Measurements from ENCODE around the gene LY86.
A peak's percentile ranks its signal among the peaks of the same experiment; 100 is the strongest.

Gene LY86

DNA sequence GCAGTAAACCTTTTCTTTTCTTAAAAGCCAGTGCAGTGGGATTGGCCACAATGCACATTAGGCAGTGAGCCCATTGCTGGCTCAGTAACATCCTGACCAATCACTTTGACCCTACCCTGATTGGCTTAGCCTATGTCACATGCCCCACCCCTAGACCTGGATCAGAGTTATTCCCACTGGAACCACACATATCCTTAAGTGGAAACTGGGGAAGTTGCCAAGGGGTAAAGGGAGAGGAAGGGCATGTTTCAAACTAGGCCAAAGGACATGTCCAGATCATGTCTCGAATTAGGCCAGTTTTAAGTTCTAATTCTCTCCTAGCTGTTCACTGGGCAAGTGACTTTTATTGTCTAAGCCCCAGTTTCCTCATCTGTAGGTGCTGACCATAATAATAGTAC is 69.3 kb downstream of the LY86 start:
- no peak overlapping the region for H3K4me3 ChIP-seq (ENCODE audit: low read length)
- no peaks in the 10 kb centered on the region for H3K9me3 ChIP-seq (ENCODE audit: insufficient read depth, low read length)
- H3K4me1 ChIP-seq (ENCODE audit: low read length): peaks cover 11% of the 10 kb centered on the region
- H2AFZ ChIP-seq (ENCODE audit: low read depth, low read length): no peak overlapping the region
- H3K27ac ChIP-seq (ENCODE audit: low read length): no peak overlapping the region
- TF ChIP-seq EZH2phosphoT487 (IDR thresholded peaks at IDR 0.05; ENCODE audit: low read depth): no peak
- TF ChIP-seq, protein P1, sequence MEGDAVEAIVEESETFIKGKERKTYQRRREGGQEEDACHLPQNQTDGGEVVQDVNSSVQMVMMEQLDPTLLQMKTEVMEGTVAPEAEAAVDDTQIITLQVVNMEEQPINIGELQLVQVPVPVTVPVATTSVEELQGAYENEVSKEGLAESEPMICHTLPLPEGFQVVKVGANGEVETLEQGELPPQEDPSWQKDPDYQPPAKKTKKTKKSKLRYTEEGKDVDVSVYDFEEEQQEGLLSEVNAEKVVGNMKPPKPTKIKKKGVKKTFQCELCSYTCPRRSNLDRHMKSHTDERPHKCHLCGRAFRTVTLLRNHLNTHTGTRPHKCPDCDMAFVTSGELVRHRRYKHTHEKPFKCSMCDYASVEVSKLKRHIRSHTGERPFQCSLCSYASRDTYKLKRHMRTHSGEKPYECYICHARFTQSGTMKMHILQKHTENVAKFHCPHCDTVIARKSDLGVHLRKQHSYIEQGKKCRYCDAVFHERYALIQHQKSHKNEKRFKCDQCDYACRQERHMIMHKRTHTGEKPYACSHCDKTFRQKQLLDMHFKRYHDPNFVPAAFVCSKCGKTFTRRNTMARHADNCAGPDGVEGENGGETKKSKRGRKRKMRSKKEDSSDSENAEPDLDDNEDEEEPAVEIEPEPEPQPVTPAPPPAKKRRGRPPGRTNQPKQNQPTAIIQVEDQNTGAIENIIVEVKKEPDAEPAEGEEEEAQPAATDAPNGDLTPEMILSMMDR (IDR thresholded peaks at IDR 0.05; ENCODE audit: low read depth, low read length): no peak
- no peak overlapping the region for H3K9ac ChIP-seq (ENCODE audit: low read length)
- H4K20me1 ChIP-seq (ENCODE audit: insufficient read depth, low read length): no peaks in the 10 kb centered on the region
- no peaks in the 10 kb centered on the region for H3K27me3 ChIP-seq (ENCODE audit: low read depth, low read length)
- no peaks in the 10 kb centered on the region for H3K79me2 ChIP-seq (ENCODE audit: low read length)
- no peak overlapping the region for H3K4me2 ChIP-seq (ENCODE audit: low read length)
- H3K36me3 ChIP-seq (replicated peaks; ENCODE audit: low read depth, low read length): no peaks in the 10 kb centered on the region

DNA sequence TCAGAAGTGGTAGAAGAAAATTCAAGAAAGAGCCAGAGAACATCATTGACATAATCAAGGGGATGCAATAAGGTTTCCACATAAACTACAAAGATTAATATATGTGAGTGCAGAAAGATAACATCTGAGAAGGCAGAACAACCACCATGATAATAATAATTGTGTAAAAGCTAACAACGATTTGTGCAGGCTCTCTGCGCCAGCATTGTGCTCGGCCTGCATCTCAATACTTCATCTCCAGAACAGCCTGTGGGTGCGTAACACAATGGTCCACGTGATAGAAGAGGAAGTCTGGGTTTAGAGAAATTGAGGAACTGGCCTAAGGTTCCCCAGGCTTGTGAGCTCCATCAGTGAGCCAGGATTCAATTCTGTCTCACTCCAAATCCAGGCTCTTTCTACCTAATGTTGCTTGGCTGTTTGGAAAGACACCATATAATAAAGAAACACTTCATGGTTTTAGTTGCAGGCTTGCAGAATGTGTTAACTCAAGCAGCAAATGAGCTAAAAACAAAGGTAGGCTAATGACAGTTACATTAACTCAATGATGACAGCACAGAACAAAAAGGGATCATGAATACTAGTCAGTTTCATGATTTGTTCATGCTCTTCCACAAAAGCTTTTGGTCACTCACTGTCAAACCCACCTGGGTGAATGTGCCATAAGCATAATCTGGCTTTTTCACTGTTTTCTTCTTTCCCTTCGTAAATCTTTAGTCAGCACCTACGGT is 71.2 kb downstream of the LY86 start:
- Histone ChIP-seq H3K9me3 (ENCODE audit: insufficient read depth, low read length) (no peaks in the 10 kb centered on the region), H3K36me3 (replicated peaks; ENCODE audit: low read depth, low read length) (no peaks in the 10 kb centered on the region), H3K4me3 (ENCODE audit: low read length) (no peak overlapping the region), H2AFZ (ENCODE audit: low read depth, low read length) (peak overlapping the region; percentile 2; the same call in 1 of the 2 replicates), H3K27ac (ENCODE audit: low read length) (no peak overlapping the region), H3K27me3 (ENCODE audit: low read depth, low read length) (0 out of 2 replicates have a peak, but pooled peaks cover 5% of the 10 kb centered on the region), H3K79me2 (ENCODE audit: low read length) (no peaks in the 10 kb centered on the region), H4K20me1 (ENCODE audit: insufficient read depth, low read length) (no peaks in the 10 kb centered on the region), H3K4me2 (ENCODE audit: low read length) (peak overlapping the region; percentile 13; the same call in 1 of the 2 replicates), H3K4me1 (ENCODE audit: low read length) (peaks cover 11% of the 10 kb centered on the region), H3K9ac (ENCODE audit: low read length) (no peak overlapping the region)
- TF ChIP-seq, protein P1 (IDR thresholded peaks at IDR 0.05; ENCODE audit: low read depth, low read length): no peak
- no peak for TF ChIP-seq EZH2phosphoT487 (IDR thresholded peaks at IDR 0.05; ENCODE audit: low read depth)

- Histone ChIP-seq H3K4me3 (ENCODE audit: low read length) (no peak overlapping the region), H3K9me3 (ENCODE audit: insufficient read depth, low read length) (no peaks in the 10 kb centered on the region), H3K36me3 (replicated peaks; ENCODE audit: low read depth, low read length) (no peaks in the 10 kb centered on the region), H3K27ac (ENCODE audit: low read length) (no peak overlapping the region), H4K20me1 (ENCODE audit: insufficient read depth, low read length) (no peaks in the 10 kb centered on the region), H3K4me2 (ENCODE audit: low read length) (no peak overlapping the region), H3K79me2 (ENCODE audit: low read length) (no peaks in the 10 kb centered on the region), H3K9ac (ENCODE audit: low read length) (no peak overlapping the region), H3K27me3 (ENCODE audit: low read depth, low read length) (0 out of 2 replicates have a peak, but pooled peaks cover 5% of the 10 kb centered on the region), H2AFZ (ENCODE audit: low read depth, low read length) (no peak overlapping the region), H3K4me1 (ENCODE audit: low read length) (peaks cover 11% of the 10 kb centered on the region)
- TF ChIP-seq, protein P1 (IDR thresholded peaks at IDR 0.05; ENCODE audit: low read depth, low read length): no peak
- TF ChIP-seq EZH2phosphoT487 (IDR thresholded peaks at IDR 0.05; ENCODE audit: low read depth): no peak
Measured at GRCh38 chr6:6660339-6661045, 72.0 kb downstream of the LY86 start.

GRCh38 chr6:6661191-6661590 is 72.7 kb downstream of the LY86 start:
- no peak overlapping the region for H3K4me2 ChIP-seq (ENCODE audit: low read length)
- TF ChIP-seq EZH2phosphoT487 (IDR thresholded peaks at IDR 0.05; ENCODE audit: low read depth): no peak
- TF ChIP-seq, protein P1 (IDR thresholded peaks at IDR 0.05; ENCODE audit: low read depth, low read length): no peak
- H3K4me1 ChIP-seq (ENCODE audit: low read length): peaks cover 11% of the 10 kb centered on the region
- H4K20me1 ChIP-seq (ENCODE audit: insufficient read depth, low read length): no peaks in the 10 kb centered on the region
- H3K9ac ChIP-seq (ENCODE audit: low read length): no peak overlapping the region
- 0 out of 2 replicates have a peak, but pooled peaks cover 10% of the 10 kb centered on the region for H3K27me3 ChIP-seq (ENCODE audit: low read depth, low read length)
- no peaks in the 10 kb centered on the region for H3K36me3 ChIP-seq (replicated peaks; ENCODE audit: low read depth, low read length)
- H3K4me3 ChIP-seq (ENCODE audit: low read length): no peak overlapping the region
- H3K9me3 ChIP-seq (ENCODE audit: insufficient read depth, low read length): no peaks in the 10 kb centered on the region
- H3K79me2 ChIP-seq (ENCODE audit: low read length): no peaks in the 10 kb centered on the region
- H2AFZ ChIP-seq (ENCODE audit: low read depth, low read length): no peak overlapping the region
- no peak overlapping the region for H3K27ac ChIP-seq (ENCODE audit: low read length)
